Endothelial cell (in vitro differentiated cells): ENCODE measurements around the gene KCNK5. TPM values are rescaled to one million over a fixed set of nuclear protein-coding genes. Genes with fewer than 3 reads are reported as not detected.

Source experiments
- DNase-seq: peaks from one replicate; pipeline ENCODE4 v3.0.0; 2021; ENCODE audit warnings: low spot score
- H3K27ac Mint-ChIP-seq: one replicate; pipeline ENCODE4 v1.8.0; 2021; ENCODE audit warnings: mixed read lengths, inconsistent platforms; ENCODE audit not compliant: unreplicated experiment
- H3K27me3 Mint-ChIP-seq: one replicate; pipeline ENCODE4 v1.8.0; 2021; ENCODE audit warnings: mild to moderate bottlenecking, moderate library complexity, mixed read lengths, inconsistent platforms; ENCODE audit not compliant: unreplicated experiment
- H3K36me3 Mint-ChIP-seq: one replicate; pipeline ENCODE4 v1.8.0; 2021; ENCODE audit warnings: mild to moderate bottlenecking, low read depth, mixed read lengths, inconsistent platforms; ENCODE audit not compliant: unreplicated experiment
- H3K4me1 Mint-ChIP-seq: one replicate; pipeline ENCODE4 v1.8.0; 2021; ENCODE audit warnings: mild to moderate bottlenecking, mixed read lengths, inconsistent platforms; ENCODE audit not compliant: unreplicated experiment
- H3K4me3 Mint-ChIP-seq: one replicate; pipeline ENCODE4 v1.8.0; 2021; ENCODE audit warnings: mild to moderate bottlenecking, mixed read lengths, inconsistent platforms; ENCODE audit not compliant: unreplicated experiment
- H3K9me3 Mint-ChIP-seq: one replicate; pipeline ENCODE4 v1.8.0; 2021; ENCODE audit warnings: mixed read lengths, inconsistent platforms; ENCODE audit not compliant: unreplicated experiment
- CTCF ChIP-seq: fragments of 200-600 bp; sonication (generic); IDR thresholded peaks from one replicate; pipeline ENCODE4 v1.5.0; 2021; ENCODE audit warnings: antibody characterized with exemption; ENCODE audit not compliant: unreplicated experiment
- total RNA-seq: library from RNA; stranded (reverse); fragmentation: NEBNext Ultra II Directional; extraction: Animal tissue kit (Norgen Biotek cat#: 25700); gene quantifications from one replicate; pipeline ENCODE4 v1.2.1, GENCODE V29; 2021; ENCODE audit not compliant: unreplicated experiment

Gene KCNK5
- total RNA-seq, 1 donor from 2014 or later, result 9.8 TPM

- H3K27me3 Mint-ChIP-seq, result peaks cover 4% of the 10 kb centered on the region
Observed at GRCh38 chr6:39152262-39152661, 77.0 kb downstream of the KCNK5 start.

GRCh38 chr6:39151211-39151610 lies 78.1 kb downstream of the KCNK5 start:
- Mint-ChIP-seq H3K4me1 (peaks cover 19% of the 10 kb centered on the region), H3K4me3 (no peak overlapping the region), H3K36me3 (no peaks in the 10 kb centered on the region), H3K27ac (no peak overlapping the region), H3K27me3 (peaks cover 4% of the 10 kb centered on the region), H3K9me3 (no peaks in the 10 kb centered on the region)
- no peak for DNase-seq
- TF ChIP-seq CTCF, result no peak

More at GRCh38 chr6:39152262-39152661, 77.0 kb downstream of the KCNK5 start:
- Mint-ChIP-seq H3K9me3 (no peaks in the 10 kb centered on the region), H3K4me3 (no peak overlapping the region), H3K27ac (no peak overlapping the region), H3K4me1 (peaks cover 19% of the 10 kb centered on the region), H3K36me3 (no peaks in the 10 kb centered on the region)
- no peak for TF ChIP-seq CTCF
- DNase-seq, result no peak

- Mint-ChIP-seq H3K36me3 (no peaks in the 10 kb centered on the region), H3K27me3 (peaks cover 1% of the 10 kb centered on the region), H3K4me3 (no peak overlapping the region), H3K27ac (no peak overlapping the region), H3K9me3 (no peaks in the 10 kb centered on the region), H3K4me1 (peaks cover 29% of the 10 kb centered on the region)
- TF ChIP-seq CTCF, result no peak
- DNase-seq, result no peak
Observed at GRCh38 chr6:39144481-39145173, 84.6 kb downstream of the KCNK5 start.

DNA sequence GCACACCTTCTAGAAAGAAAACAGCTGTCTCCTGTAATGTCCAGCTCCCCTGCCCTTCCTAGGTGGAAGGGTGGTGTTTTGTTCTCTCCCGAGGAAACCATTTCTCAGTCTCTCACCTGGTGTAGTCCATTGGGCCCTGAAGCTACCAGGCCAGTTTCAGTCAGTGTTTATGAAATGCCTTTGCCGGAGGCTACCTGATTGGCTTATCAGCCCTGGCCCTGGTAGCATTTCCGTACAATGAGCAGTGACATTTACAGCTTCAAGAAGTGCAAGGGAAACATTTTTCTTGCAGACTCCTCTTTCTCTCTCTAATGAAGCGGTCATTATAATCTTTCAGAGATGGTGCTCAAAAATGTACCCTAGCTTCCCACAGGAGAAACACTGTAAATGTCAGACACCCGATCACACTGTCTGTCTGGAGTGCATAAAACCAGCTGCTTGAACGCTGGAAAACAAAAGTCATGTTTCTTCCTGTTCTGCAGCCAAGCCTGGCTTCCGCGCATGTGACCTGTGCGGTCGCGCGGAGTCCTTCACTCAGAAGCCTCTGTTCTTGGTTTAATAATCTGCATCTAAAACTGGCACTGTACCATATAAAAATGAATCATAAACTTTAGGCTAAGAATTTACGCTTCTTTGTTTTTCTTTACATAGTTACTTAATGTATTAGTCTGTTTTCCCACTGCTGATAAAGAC lies 85.9 kb downstream of the KCNK5 start:
- Mint-ChIP-seq H3K4me3 (no peak overlapping the region), H3K9me3 (no peaks in the 10 kb centered on the region), H3K36me3 (no peaks in the 10 kb centered on the region), H3K4me1 (peaks cover 29% of the 10 kb centered on the region), H3K27me3 (peaks cover 1% of the 10 kb centered on the region), H3K27ac (no peak overlapping the region)
- no peak for DNase-seq
- TF ChIP-seq CTCF, result no peak

- no peaks in the 10 kb centered on the region for H3K36me3 Mint-ChIP-seq
- H3K4me1 Mint-ChIP-seq, result peaks cover 27% of the 10 kb centered on the region
- no peak for TF ChIP-seq CTCF
- no peaks in the 10 kb centered on the region for H3K9me3 Mint-ChIP-seq
- peak overlapping the region; percentile 95 for H3K27ac Mint-ChIP-seq
- no peak overlapping the region for H3K4me3 Mint-ChIP-seq
- peaks cover 5% of the 10 kb centered on the region for H3K27me3 Mint-ChIP-seq
- peak; percentile 66 for DNase-seq
Observed at GRCh38 chr6:39140556-39141167, 88.6 kb downstream of the KCNK5 start.
